Activated T-cell treated with anti-CD3 and anti-CD28 coated beads, Interleukin-2, amount 50 U/mL, for 1 hour (primary cell): ENCODE results near the gene LENG9.
"Not testable (repeated sequence)": the region's sequence is repeated elsewhere in the genome, so short reads cannot be mapped to it uniquely, and the experiment has no call there.

Experiments
- DNase-seq: peaks from one replicate; pipeline ENCODE4 v3.0.0-alpha.2; 2020

Gene LENG9

GRCh38 chr19:54477650-54478049, 14.1 kb upstream of the LENG9 start:
- no peak for DNase-seq

- DNase-seq: no peak
These were observed 12.1 kb upstream of the LENG9 start for GRCh38 chr19:54475706-54476105.

GRCh38 chr19:54473892-54474372, 10.4 kb upstream of the LENG9 start:
- no peak for DNase-seq

- no peak for DNase-seq
These were observed 9.7 kb upstream of the LENG9 start, which contains the start of gene CDC42EP5 for GRCh38 chr19:54473071-54473891. CDC42EP5 (minus strand) TSS chr19:54473296; CDS start chr19:54465547, 7,749 bp downstream.

- DNase-seq: no peak
These were observed 7.6 kb upstream of the LENG9 start for GRCh38 chr19:54470991-54471782.

- DNase-seq: no peak
These were observed 6.8 kb upstream of the LENG9 start for GRCh38 chr19:54470276-54470887.

GRCh38 chr19:54469496-54469934, 5.9 kb upstream of the LENG9 start:
- DNase-seq: no peak

GRCh38 chr19:54466110-54466480, 2.5 kb upstream of the LENG9 start:
- not testable (repeated sequence) for DNase-seq

GRCh38 chr19:54465426-54466109, 2.0 kb upstream of the LENG9 start:
- DNase-seq: no peak

- peak; percentile 69 for DNase-seq
These were observed 1.2 kb upstream of the LENG9 start for GRCh38 chr19:54464630-54465425.

GRCh38 chr19:54464044-54464629, 559 bp upstream of the LENG9 start:
- DNase-seq: peak; percentile 79

GRCh38 chr19:54462655-54463530, 685 bp downstream of the LENG9 start:
- DNase-seq: peak; percentile 74

- no peak for DNase-seq
These were observed 1.4 kb downstream of the LENG9 start for GRCh38 chr19:54462047-54462654.

GRCh38 chr19:54461613-54462012, 2.0 kb downstream of the LENG9 start:
- DNase-seq: no peak

GRCh38 chr19:54461210-54461609, 2.4 kb downstream of the LENG9 start:
- no peak for DNase-seq

- DNase-seq: no peak
These were observed 3.2 kb downstream of the LENG9 start for GRCh38 chr19:54460230-54461005.

GRCh38 chr19:54459282-54460229, 4.0 kb downstream of the LENG9 start:
- no peak for DNase-seq
